CD4-positive, alpha-beta T cell treated with Interleukin-21 for 1 hour (primary cell): ENCODE results near the gene HPCAL4.
A peak's percentile ranks its signal among the peaks of the same experiment; 100 is the strongest.

ENCODE experiments used
- DNase-seq: peaks from one replicate; pipeline ENCODE4 v3.0.0-alpha.2; 2020

The HPCAL4 gene

GRCh38 chr1:39691383-39692151, at the start of gene HPCAL4:
Gene HPCAL4 (minus strand): TSS chr1:39691433. CDS start chr1:39684603, 6,830 bp downstream.
- DNase-seq, result peak; percentile 95

DNA sequence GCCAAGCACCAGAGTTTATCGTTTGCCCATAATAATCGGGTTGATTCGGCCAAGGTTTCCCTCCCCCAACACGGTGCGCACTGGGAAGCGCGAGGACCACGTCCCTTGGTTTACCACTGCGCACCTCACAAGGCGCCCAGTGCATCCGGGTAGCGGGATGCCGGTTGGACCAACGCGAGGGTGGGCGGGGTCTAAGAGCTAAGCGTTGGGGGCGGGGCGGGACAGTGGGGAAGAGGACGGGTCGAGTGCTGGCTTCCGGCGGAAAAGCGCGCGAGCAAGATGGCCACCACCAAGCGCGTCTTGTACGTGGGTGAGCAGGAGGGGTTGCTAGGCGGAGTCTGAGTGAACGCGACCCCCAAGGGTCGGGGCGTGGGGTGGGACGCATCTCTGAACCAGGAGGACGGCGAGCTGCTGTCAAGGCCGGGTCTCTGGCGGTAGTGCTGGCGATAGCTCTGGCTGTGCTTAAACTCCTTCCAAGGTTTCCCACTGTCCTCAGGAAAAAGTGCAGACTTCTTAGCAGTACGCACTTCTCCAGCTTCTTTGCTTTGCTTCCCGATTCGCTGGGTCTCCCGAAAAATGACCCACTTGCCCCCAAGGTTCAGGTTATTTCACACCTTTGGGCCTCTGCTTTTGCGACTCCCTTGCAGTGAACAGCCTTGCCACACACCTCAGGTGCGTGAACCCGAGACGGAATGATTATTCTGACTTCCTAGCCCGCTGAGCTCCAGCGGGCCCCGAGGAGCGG, 47.6 kb upstream of the HPCAL4 start, which contains the start of gene PPIE:
Gene PPIE (plus strand): TSS at position 261 of the 745 bp plus-strand sequence. CDS start 19 bp downstream, at position 280.
- peak; percentile 95 for DNase-seq

DNA sequence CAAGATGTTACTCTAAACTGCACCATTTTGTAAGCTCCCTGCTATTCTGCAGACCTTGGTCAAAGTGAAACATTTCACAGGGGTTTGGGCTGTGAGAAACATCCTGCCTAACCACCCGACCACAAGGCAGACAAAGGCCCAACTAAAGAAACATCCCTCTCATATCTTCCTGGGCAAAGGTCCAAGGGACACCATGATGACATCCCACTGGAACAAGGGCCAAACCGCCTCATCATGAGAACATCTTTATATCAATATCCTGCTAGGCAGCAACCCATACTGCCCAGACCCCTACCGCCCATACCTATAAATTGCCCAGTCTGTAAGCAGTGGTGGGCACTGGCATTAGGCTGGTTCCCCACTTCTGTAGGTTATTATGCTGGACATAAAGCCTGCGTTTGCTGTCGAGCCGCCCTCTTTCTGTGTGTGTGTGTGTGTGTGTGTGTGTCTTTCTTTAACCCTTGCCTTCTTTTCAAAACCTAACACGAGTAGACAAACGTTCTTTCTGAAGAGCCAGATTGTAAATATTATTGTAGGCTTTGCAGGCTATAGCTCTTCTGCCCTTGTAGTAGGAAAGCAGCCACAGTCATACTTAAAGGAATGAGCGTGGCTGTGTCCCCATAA, 46.4 kb upstream of the HPCAL4 start:
- DNase-seq, result no peak

DNA sequence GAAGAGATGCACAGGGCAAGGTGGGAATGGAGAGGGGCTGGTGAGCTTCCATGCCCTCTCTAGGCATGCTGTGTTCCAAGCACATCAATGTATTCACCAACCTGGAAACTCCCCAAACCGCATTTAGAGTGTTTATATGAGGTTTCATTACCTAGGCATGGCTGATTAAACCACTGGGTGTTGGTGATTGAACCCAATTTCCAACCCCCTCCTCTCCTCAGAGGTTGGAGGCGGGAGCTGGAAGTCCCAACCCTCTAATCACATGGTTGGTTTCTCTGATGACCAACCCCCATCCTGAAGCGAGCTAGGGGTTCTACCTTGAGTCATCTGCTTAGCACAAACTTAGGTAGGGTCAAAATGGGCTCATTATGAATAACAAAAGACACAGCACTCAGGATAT, 44.5 kb upstream of the HPCAL4 start:
- no peak for DNase-seq

- no peak for DNase-seq
Observed at GRCh38 chr1:39733161-39733560, 41.9 kb upstream of the HPCAL4 start.

DNA sequence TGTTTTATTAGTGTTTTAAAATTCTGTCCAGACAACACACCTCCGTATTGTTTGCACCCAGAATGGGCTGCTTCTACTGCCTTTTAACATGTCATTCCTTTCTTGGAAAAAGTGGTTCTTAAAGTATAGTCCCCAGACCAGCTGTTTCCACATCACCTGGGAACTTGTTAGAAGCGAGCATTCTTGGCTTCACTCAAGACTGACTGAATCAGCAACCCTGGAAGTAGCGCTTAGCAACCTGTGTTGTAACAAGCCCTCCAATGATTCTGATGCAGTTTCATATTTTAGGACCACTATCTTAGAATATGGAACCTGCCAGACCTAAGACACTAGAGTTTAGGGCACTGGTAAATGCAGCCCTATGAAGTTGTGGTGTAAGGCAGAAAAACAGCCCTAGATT, 41.5 kb upstream of the HPCAL4 start:
- no peak for DNase-seq

GRCh38 chr1:39729842-39730241, 38.6 kb upstream of the HPCAL4 start:
- no peak for DNase-seq

- DNase-seq, result no peak
Observed at GRCh38 chr1:39729030-39729429, 37.8 kb upstream of the HPCAL4 start.

DNA sequence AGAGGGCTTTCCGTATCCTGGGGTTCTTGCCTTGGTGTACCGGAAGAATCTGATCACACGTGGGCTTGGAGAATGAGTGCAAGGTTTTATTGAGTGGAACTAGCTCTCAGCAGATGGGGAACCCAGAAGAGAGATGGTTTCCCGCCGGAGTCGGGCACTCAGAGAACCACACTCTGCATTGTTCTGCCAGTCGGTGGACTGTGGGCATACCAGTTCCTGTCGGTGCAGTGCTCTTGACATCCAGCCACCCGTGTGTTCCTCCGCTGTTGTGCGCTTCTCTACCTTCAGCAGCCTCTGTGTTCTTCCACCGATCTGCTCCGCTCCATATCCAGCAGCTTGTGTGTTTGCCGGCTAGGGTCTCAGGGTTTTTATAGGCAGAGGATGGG, 36.7 kb upstream of the HPCAL4 start:
- DNase-seq, result no peak

GRCh38 chr1:39727221-39727931, 36.1 kb upstream of the HPCAL4 start:
- no peak for DNase-seq

- DNase-seq, result no peak
Observed at GRCh38 chr1:39726600-39726999, 35.4 kb upstream of the HPCAL4 start.

GRCh38 chr1:39722495-39722894, 31.3 kb upstream of the HPCAL4 start:
- DNase-seq, result no peak

DNA sequence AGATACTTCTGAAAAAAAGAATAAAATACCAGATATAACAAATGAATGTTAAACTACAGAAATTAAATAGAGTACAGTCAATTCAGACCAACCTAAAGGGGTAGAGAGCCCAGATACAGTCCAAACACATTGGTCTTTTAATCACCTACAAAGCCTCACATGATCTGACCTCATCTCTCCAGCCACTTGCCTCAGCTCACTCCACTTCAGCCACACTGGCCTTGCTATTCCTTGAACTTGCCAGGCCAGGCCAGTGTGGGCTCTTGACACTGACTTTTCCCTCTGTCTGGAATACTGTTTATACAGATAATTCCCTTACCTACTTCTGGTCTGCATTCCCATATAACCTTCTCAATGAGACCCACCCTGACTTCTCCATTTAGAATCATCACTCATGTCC, 30.4 kb upstream of the HPCAL4 start:
- no peak for DNase-seq

- DNase-seq, result peak; percentile 80
Observed at GRCh38 chr1:39720094-39720999, 29.1 kb upstream of the HPCAL4 start.

DNA sequence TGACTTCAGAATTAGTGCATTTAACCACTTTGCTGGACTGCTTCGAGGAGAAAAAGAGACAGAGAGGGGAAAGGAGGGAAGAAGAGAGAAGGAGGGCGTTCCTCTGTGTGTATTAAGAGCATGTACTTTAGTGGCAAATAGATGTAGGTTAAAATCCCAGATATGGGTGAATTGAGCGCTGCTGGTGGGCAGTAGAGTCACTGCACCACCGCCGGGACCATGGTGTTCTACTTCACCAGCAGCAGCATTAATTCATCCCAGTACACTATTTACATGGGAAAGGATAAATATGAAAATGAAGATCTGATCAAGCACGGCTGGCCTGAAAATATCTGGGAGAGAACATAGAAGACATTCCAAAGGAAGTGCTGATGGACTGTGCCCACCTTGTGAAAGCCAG, 26.6 kb upstream of the HPCAL4 start:
- DNase-seq, result no peak

DNA sequence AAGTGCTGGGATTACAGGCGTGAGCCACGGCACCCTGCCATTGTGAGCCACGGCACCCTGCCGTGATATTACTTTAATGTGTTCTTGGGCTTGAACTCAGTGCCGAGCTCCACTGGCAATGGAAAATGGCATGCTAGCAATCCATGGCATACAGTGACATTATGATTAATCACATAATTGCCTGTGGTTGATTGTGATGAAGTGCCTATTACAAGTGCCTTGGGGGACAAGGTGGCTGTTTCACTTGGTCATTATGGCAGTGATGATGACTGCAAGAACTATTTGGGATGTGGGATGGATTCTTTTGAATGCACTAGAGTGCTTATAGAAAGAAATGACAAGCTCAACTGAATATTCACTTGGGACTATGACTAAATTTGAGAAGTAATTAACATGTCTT, 22.3 kb upstream of the HPCAL4 start:
- no peak for DNase-seq

- no peak for DNase-seq
Observed at GRCh38 chr1:39711966-39712340, 20.7 kb upstream of the HPCAL4 start.

- no peak for DNase-seq
Observed at GRCh38 chr1:39711104-39711965, 20.1 kb upstream of the HPCAL4 start.

DNA sequence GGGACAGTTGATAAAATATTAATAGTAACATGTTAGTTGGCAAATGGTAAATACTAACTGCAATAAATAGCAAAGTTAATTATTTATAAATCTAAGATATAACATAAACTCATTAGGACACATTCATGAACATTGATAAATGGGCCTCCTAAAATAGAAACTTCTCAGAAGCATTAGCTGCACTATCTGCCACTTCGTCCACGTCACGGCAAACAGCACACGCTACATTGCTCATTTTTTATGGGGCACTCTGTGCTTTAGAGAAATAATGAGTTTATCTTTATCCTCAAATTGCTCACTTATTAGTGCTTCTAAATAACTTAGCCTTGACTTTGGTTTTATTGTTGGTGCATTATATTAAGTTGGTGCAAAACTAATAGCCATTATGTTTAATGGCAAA, 16.3 kb upstream of the HPCAL4 start:
- no peak for DNase-seq

- DNase-seq, result no peak
Observed at GRCh38 chr1:39704757-39705156, 13.5 kb upstream of the HPCAL4 start.

- DNase-seq, result no peak
Observed at GRCh38 chr1:39701049-39701439, 9.8 kb upstream of the HPCAL4 start.
